GM20000 (cell line): ENCODE results near the gene CD79B.
A peak's percentile ranks its signal among the peaks of the same experiment; 100 is the strongest.

Source experiments
- DNase-seq: peaks from one replicate; pipeline ENCODE4 v3.0.0; 2012; ENCODE audit warnings: low spot score
- CTCF ChIP-seq: IDR thresholded peaks from 2 replicates; pipeline ENCODE4 v1.5.1; 2012; ENCODE audit warnings: mild to moderate bottlenecking, control low read depth; ENCODE audit errors: extremely low read depth, missing control alignments

The CD79B gene

GRCh38 chr17:63973247-63973646 is 41.1 kb upstream of the CD79B start:
- no peak for TF ChIP-seq CTCF
- no peak for DNase-seq

- no peak for TF ChIP-seq CTCF
- no peak for DNase-seq
These were observed 40.7 kb upstream of the CD79B start, which contains the start of gene SCN4A for GRCh38 chr17:63972796-63973195. Gene SCN4A (minus strand): TSS chr17:63972918. CDS start chr17:63972841, 77 bp downstream.

GRCh38 chr17:63969278-63969677 is 37.1 kb upstream of the CD79B start:
- no peak for DNase-seq
- no peak for TF ChIP-seq CTCF

GRCh38 chr17:63967953-63968352 is 35.8 kb upstream of the CD79B start:
- TF ChIP-seq CTCF = no peak
- no peak for DNase-seq

- TF ChIP-seq CTCF = no peak
- peak; percentile 58 for DNase-seq
These were observed 34.6 kb upstream of the CD79B start for GRCh38 chr17:63966646-63967264.

- TF ChIP-seq CTCF = no peak
- DNase-seq = no peak
These were observed 31.0 kb upstream of the CD79B start for GRCh38 chr17:63963123-63963522.

GRCh38 chr17:63962298-63962744 is 30.2 kb upstream of the CD79B start:
- no peak for DNase-seq
- TF ChIP-seq CTCF = no peak
